ENCODE results near the gene SIRPA. TPM values are rescaled to one million over a fixed set of nuclear protein-coding genes. Genes with fewer than 3 reads are reported as not detected.

Gene SIRPA
- total RNA-seq, 1 experiment from 2014 or later = 8.9 TPM

DNA sequence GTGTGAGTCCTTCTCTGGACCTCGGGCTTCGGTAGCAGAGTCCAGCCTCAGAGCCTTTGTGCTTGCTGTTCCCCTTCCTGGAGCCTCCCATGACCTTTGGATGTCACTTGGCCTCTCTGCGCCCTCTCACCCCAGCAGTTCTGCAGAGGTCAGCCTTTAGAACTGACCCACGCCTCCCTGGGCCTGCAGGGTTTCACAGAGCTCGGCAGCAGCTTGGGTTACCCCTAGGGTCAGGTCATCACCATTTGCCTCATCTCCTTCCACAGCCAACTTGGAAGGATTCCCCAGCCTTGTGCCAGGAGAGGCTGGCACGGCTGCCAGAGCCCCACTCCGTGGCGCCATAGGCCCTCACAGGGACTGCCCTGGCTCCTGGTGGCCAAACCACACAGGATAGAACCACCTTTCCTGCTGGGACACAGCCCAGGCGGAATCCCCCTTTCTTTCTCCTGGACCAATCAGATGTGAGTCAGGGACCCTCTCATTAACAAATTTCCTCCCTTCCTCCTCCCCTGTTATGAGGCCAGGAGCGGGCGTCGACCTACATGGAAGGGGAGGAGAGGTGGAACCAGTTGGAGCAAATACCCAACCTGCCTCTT is 13.9 kb upstream of the SIRPA start (continued):
- TF ChIP-seq ARID4B (CRISPR knock-in tag; IDR thresholded peaks at IDR 0.05; ENCODE audit: borderline replicate concordance) (no peak), CTCF (IDR thresholded peaks at IDR 0.05) (no peak), NFYB (CRISPR knock-in tag; conservative IDR thresholded peaks at IDR 0.05; ENCODE audit: low read depth) (no peak), TEAD1 (CRISPR knock-in tag; IDR thresholded peaks at IDR 0.05) (no peak), TEAD4 (CRISPR knock-in tag; IDR thresholded peaks at IDR 0.05) (no peak), ETV6 (CRISPR knock-in tag; IDR thresholded peaks at IDR 0.05) (no peak)
- TF ChIP-seq, protein P1, sequence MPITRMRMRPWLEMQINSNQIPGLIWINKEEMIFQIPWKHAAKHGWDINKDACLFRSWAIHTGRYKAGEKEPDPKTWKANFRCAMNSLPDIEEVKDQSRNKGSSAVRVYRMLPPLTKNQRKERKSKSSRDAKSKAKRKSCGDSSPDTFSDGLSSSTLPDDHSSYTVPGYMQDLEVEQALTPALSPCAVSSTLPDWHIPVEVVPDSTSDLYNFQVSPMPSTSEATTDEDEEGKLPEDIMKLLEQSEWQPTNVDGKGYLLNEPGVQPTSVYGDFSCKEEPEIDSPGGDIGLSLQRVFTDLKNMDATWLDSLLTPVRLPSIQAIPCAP (CRISPR knock-in tag; IDR thresholded peaks at IDR 0.05) = no peak
- TF ChIP-seq, protein P2, sequence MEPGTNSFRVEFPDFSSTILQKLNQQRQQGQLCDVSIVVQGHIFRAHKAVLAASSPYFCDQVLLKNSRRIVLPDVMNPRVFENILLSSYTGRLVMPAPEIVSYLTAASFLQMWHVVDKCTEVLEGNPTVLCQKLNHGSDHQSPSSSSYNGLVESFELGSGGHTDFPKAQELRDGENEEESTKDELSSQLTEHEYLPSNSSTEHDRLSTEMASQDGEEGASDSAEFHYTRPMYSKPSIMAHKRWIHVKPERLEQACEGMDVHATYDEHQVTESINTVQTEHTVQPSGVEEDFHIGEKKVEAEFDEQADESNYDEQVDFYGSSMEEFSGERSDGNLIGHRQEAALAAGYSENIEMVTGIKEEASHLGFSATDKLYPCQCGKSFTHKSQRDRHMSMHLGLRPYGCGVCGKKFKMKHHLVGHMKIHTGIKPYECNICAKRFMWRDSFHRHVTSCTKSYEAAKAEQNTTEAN (CRISPR knock-in tag; IDR thresholded peaks at IDR 0.05) = no peak

- Mint-ChIP-seq H3K4me1 (peaks cover 23% of the 10 kb centered on the region), H3K27me3 (ENCODE audit: low read depth) (peaks cover 5% of the 10 kb centered on the region; the same call in 1 of the 2 replicates), H3K9me3 (no peaks in the 10 kb centered on the region), H3K36me3 (no peaks in the 10 kb centered on the region), H3K27ac (no peak overlapping the region; the same call in 1 of the 2 replicates), H3K4me3 (no peak overlapping the region)
- ATAC-seq = no peak
- ChIA-PET CTCF (interaction anchor here (1.5 kb wide), 1 partner anchor 80 kb away, joined by 5 read pairs; no protein-coding TSS in a partner anchor), POLR2A (no interaction called here)
- TF ChIP-seq, protein P3, sequence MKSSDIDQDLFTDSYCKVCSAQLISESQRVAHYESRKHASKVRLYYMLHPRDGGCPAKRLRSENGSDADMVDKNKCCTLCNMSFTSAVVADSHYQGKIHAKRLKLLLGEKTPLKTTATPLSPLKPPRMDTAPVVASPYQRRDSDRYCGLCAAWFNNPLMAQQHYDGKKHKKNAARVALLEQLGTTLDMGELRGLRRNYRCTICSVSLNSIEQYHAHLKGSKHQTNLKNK (CRISPR knock-in tag; IDR thresholded peaks at IDR 0.05) = no peak
- TF ChIP-seq, protein P4, sequence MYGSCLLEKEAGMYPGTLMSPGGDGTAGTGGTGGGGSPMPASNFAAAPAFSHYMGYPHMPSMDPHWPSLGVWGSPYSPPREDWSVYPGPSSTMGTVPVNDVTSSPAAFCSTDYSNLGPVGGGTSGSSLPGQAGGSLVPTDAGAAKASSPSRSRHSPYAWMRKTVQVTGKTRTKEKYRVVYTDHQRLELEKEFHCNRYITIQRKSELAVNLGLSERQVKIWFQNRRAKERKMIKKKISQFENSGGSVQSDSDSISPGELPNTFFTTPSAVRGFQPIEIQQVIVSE (CRISPR knock-in tag; IDR thresholded peaks at IDR 0.05; ENCODE audit: borderline replicate concordance) = no peak
- TF ChIP-seq PRRX2 (CRISPR knock-in tag; IDR thresholded peaks at IDR 0.05) (no peak), KAT7 (CRISPR knock-in tag; IDR thresholded peaks at IDR 0.05; ENCODE audit: borderline replicate concordance) (no peak), ZNF121 (CRISPR knock-in tag; IDR thresholded peaks at IDR 0.05) (no peak), TCF7 (CRISPR knock-in tag; IDR thresholded peaks at IDR 0.05; ENCODE audit: low read depth) (no peak), JAZF1 (CRISPR knock-in tag; IDR thresholded peaks at IDR 0.05) (no peak), FOXK1 (CRISPR knock-in tag; IDR thresholded peaks at IDR 0.05) (no peak), CBFB (CRISPR knock-in tag; IDR thresholded peaks at IDR 0.05; ENCODE audit: low read depth) (no peak), GRHL2 (CRISPR knock-in tag; IDR thresholded peaks at IDR 0.05; ENCODE audit: insufficient replicate concordance, severe bottlenecking) (no peak), NFATC4 (CRISPR knock-in tag; IDR thresholded peaks at IDR 0.05) (no peak)
- TF ChIP-seq, protein P5, sequence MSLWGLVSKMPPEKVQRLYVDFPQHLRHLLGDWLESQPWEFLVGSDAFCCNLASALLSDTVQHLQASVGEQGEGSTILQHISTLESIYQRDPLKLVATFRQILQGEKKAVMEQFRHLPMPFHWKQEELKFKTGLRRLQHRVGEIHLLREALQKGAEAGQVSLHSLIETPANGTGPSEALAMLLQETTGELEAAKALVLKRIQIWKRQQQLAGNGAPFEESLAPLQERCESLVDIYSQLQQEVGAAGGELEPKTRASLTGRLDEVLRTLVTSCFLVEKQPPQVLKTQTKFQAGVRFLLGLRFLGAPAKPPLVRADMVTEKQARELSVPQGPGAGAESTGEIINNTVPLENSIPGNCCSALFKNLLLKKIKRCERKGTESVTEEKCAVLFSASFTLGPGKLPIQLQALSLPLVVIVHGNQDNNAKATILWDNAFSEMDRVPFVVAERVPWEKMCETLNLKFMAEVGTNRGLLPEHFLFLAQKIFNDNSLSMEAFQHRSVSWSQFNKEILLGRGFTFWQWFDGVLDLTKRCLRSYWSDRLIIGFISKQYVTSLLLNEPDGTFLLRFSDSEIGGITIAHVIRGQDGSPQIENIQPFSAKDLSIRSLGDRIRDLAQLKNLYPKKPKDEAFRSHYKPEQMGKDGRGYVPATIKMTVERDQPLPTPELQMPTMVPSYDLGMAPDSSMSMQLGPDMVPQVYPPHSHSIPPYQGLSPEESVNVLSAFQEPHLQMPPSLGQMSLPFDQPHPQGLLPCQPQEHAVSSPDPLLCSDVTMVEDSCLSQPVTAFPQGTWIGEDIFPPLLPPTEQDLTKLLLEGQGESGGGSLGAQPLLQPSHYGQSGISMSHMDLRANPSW (CRISPR knock-in tag; conservative IDR thresholded peaks at IDR 0.05; ENCODE audit: low read depth) = no peak
- DNase-seq (ENCODE audit: low spot score) = no peak
Measured at GRCh38 chr20:1882026-1882425, 13.2 kb upstream of the SIRPA start.
